ENCODE data around the gene MAN1B1. TPM values are rescaled to one million over a fixed set of nuclear protein-coding genes. Genes with fewer than 3 reads are reported as not detected.

MAN1B1 gene
- total and polyA plus RNA-seq, 2 donors (not counting 3 experiments of a cell fraction or from before 2014, with no cell fraction given), result 75.3 to 83.3 TPM

GRCh38 chr9:137149363-137149762 lies 62.6 kb downstream of the MAN1B1 start:
- no peaks in the 10 kb centered on the region for H4K20me1 ChIP-seq (replicated peaks; ENCODE audit: control insufficient read depth, extremely low read depth, insufficient read depth, low read length)
- H3K9me3 ChIP-seq (replicated peaks; ENCODE audit: control insufficient read depth, insufficient read depth, low read length), result no peaks in the 10 kb centered on the region
- BruUV-seq (replicated peaks), result no TSS peak
- CTCF ChIA-PET, result interaction anchor here (1.7 kb wide), 1 partner anchor 20 kb away, joined by 4 read pairs; no protein-coding TSS in a partner anchor
- intact Hi-C loops (cut with micrococcal nuclease), result no loop called here
- H3K9ac ChIP-seq (replicated peaks; ENCODE audit: extremely low read depth, insufficient read depth, low read length), result no peak overlapping the region
- H3K27me3 ChIP-seq (ENCODE audit: control insufficient read depth in 2 of 2, insufficient read depth in 2 of 2, low read length in 2 of 2), result no peaks in the 10 kb centered on the region
- no peaks in the 10 kb centered on the region for H3K79me2 ChIP-seq (ENCODE audit: control insufficient read depth, insufficient read depth, low read length)
- H3K4me1 ChIP-seq (ENCODE audit: control insufficient read depth, extremely low read depth, insufficient read depth, low read length), result no peaks in the 10 kb centered on the region
- H3K27ac ChIP-seq (ENCODE audit: insufficient read depth, low read depth, low read length), result no peak overlapping the region
- dilution Hi-C loops (cut with MboI; ENCODE audit: extremely low pct_ligation_motif_present, low sequenced_read_pairs), result no loop called here
- no peaks in the 10 kb centered on the region for H3K36me3 ChIP-seq (ENCODE audit: control insufficient read depth in 2 of 2, extremely low read depth in 1 of 2, insufficient read depth in 2 of 2, low read length in 2 of 2)
- H3K4me2 ChIP-seq (ENCODE audit: insufficient read depth, low read length), result no peak overlapping the region
- H3K9me1 ChIP-seq (replicated peaks; ENCODE audit: control insufficient read depth, extremely low read depth, insufficient read depth, low read length), result no peaks in the 10 kb centered on the region
- no peak for DNase-seq (ENCODE audit: low read depth, low spot score)
- H3K4me3 ChIP-seq (replicated peaks in 1 of 3; ENCODE audit: insufficient read depth in 1 of 3, low read depth in 1 of 3, low read length in 3 of 3), result no peak overlapping the region
- TF ChIP-seq MYC (IDR thresholded peaks at IDR 0.05; ENCODE audit: low read depth, low read length) (no peak), GATA2 (IDR thresholded peaks at IDR 0.05; ENCODE audit: insufficient read depth, insufficient read length, low read depth, low read length) (no peak), CTCF (IDR thresholded peaks at IDR 0.05; ENCODE audit: extremely low read depth in 1 of 2, insufficient read depth in 1 of 2, low read depth in 1 of 2, low read length in 2 of 2) (no peak)
- POLR2A ChIA-PET, result no interaction called here
- no peak overlapping the region for H2AFZ ChIP-seq (ENCODE audit: low read depth, low read length)
- no peak for FAIRE-seq

GRCh38 chr9:137149942-137150616 lies 63.3 kb downstream of the MAN1B1 start:
- Histone ChIP-seq H3K9me1 (replicated peaks; ENCODE audit: control insufficient read depth, extremely low read depth, insufficient read depth, low read length) (no peaks in the 10 kb centered on the region), H3K27me3 (ENCODE audit: control insufficient read depth in 2 of 2, insufficient read depth in 2 of 2, low read length in 2 of 2) (no peaks in the 10 kb centered on the region), H3K4me2 (ENCODE audit: insufficient read depth, low read length) (no peak overlapping the region), H3K9me3 (replicated peaks; ENCODE audit: control insufficient read depth, insufficient read depth, low read length) (no peaks in the 10 kb centered on the region), H3K4me1 (ENCODE audit: control insufficient read depth, extremely low read depth, insufficient read depth, low read length) (no peaks in the 10 kb centered on the region), H3K4me3 (replicated peaks in 1 of 3; ENCODE audit: insufficient read depth in 1 of 3, low read depth in 1 of 3, low read length in 3 of 3) (no peak overlapping the region), H3K27ac (ENCODE audit: insufficient read depth, low read depth, low read length) (no peak overlapping the region), H3K79me2 (ENCODE audit: control insufficient read depth, insufficient read depth, low read length) (no peaks in the 10 kb centered on the region), H3K9ac (replicated peaks; ENCODE audit: extremely low read depth, insufficient read depth, low read length) (no peak overlapping the region), H2AFZ (ENCODE audit: low read depth, low read length) (no peak overlapping the region), H3K36me3 (ENCODE audit: control insufficient read depth in 2 of 2, extremely low read depth in 1 of 2, insufficient read depth in 2 of 2, low read length in 2 of 2) (no peaks in the 10 kb centered on the region), H4K20me1 (replicated peaks; ENCODE audit: control insufficient read depth, extremely low read depth, insufficient read depth, low read length) (no peaks in the 10 kb centered on the region)
- CTCF ChIA-PET, result interaction anchor here (1.3 to 2.4 kb wide), 3 partner anchors 21 to 27 kb away, joined by 4 to 6 read pairs (median 4); no protein-coding TSS in a partner anchor
- no peak for FAIRE-seq
- intact Hi-C loops (cut with micrococcal nuclease), result no loop called here
- BruUV-seq (replicated peaks), result no TSS peak
- no peak for TF ChIP-seq CTCF (IDR thresholded peaks at IDR 0.05; ENCODE audit: extremely low read depth in 1 of 2, insufficient read depth in 1 of 2, low read depth in 1 of 2, low read length in 2 of 2)
- TF ChIP-seq POLR2AphosphoS5 (IDR thresholded peaks at IDR 0.05; ENCODE audit: insufficient read depth, low read depth, low read length), result no peak
- no peak for TF ChIP-seq FOS (IDR thresholded peaks at IDR 0.05; ENCODE audit: borderline replicate concordance, insufficient read depth, low read length)
- no peak for TF ChIP-seq EZH2 (IDR thresholded peaks at IDR 0.05; ENCODE audit: borderline replicate concordance, low read depth, low read length, severe bottlenecking)
- no peak for TF ChIP-seq MAX (IDR thresholded peaks at IDR 0.05; ENCODE audit: insufficient read depth, insufficient read length)
- TF ChIP-seq MYC (IDR thresholded peaks at IDR 0.05; ENCODE audit: low read depth, low read length), result no peak
- TF ChIP-seq JUN (IDR thresholded peaks at IDR 0.05; ENCODE audit: borderline replicate concordance, insufficient read depth, insufficient read length, low read depth), result no peak
- TF ChIP-seq GATA2 (IDR thresholded peaks at IDR 0.05; ENCODE audit: insufficient read depth, insufficient read length, low read depth, low read length), result no peak
- TF ChIP-seq POLR2A (IDR thresholded peaks at IDR 0.05; ENCODE audit: low read depth, low read length), result no peak
- DNase-seq (ENCODE audit: low read depth, low spot score), result no peak
- POLR2A ChIA-PET, result no interaction called here
- dilution Hi-C loops (cut with MboI; ENCODE audit: extremely low pct_ligation_motif_present, low sequenced_read_pairs), result no loop called here

Measured in endothelial cell of umbilical vein (primary cell).